Measurements from ENCODE around the gene PCARE.

Gene PCARE

DNA sequence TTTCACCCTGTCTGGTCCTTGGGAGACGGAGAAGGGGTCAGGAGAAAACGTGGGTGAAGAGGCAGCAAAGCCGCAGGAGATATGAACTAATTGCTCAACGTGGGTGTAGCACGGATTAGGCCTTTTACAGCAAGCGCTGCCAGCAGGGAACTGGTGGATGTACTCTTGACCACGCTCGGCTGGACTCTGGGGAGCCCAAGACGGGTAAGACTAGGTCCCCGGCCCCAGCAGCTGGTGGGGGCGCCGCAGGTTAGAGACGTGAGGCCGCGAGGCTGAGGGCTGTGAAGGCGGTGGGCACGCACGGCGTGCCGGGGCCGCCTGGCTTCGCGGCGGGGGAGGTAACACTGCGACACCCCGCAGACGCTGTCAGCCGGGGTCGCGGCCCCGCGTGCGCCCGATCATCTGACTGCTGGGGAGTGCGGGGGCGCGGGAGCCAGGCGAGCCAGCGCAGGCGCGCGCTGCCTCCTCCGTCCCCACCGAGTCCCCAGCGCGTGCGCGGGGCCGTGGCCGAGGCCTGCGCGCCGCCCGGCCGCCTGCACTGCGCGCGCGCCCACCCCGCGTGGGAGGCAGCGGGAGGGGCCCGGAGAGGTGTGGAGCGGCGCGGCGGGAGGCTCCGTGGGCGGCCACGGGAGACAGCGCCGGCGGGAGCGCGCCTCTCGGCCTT lies 40.8 kb upstream of the PCARE start, which contains the start of gene CLIP4:
Gene CLIP4, plus strand, starts transcription at position 470 of the 664 bp plus-strand sequence. CDS start 5,974 bp downstream, outside the sequence.
- DNase-seq (ENCODE audit: low read depth): peak; percentile 70
- TF ChIP-seq, protein P1, sequence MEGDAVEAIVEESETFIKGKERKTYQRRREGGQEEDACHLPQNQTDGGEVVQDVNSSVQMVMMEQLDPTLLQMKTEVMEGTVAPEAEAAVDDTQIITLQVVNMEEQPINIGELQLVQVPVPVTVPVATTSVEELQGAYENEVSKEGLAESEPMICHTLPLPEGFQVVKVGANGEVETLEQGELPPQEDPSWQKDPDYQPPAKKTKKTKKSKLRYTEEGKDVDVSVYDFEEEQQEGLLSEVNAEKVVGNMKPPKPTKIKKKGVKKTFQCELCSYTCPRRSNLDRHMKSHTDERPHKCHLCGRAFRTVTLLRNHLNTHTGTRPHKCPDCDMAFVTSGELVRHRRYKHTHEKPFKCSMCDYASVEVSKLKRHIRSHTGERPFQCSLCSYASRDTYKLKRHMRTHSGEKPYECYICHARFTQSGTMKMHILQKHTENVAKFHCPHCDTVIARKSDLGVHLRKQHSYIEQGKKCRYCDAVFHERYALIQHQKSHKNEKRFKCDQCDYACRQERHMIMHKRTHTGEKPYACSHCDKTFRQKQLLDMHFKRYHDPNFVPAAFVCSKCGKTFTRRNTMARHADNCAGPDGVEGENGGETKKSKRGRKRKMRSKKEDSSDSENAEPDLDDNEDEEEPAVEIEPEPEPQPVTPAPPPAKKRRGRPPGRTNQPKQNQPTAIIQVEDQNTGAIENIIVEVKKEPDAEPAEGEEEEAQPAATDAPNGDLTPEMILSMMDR (IDR thresholded peaks at IDR 0.05; ENCODE audit: insufficient read depth, low read depth, low read length, missing control alignments): no peak
- peak within 1 kb of the TSS; percentile 71 for H3K4me3 ChIP-seq (ENCODE audit: low read depth, low read length)

DNA sequence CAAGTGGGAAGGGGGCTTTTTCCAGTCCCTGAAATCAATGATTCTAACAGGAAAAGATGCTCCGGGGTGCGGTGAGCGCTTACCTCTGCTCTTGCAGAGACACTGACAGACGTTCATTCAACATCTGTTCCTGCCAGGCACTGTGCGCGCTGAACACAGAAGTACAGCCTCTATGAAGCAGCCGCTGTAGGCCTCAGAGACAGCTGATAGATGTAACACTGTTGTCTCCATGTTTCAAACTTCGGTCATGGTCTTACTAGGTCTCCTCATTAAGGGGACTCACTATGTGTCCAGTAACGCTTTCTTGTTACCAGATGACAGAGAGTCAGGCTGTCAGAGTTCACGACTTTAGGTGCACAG lies 40.2 kb upstream of the PCARE start:
- peak; percentile 5 for DNase-seq (ENCODE audit: low read depth)
- peak overlapping the region; percentile 55 for H3K4me3 ChIP-seq (ENCODE audit: low read depth, low read length)
- TF ChIP-seq, protein P1 (IDR thresholded peaks at IDR 0.05; ENCODE audit: insufficient read depth, low read depth, low read length, missing control alignments): no peak

DNA sequence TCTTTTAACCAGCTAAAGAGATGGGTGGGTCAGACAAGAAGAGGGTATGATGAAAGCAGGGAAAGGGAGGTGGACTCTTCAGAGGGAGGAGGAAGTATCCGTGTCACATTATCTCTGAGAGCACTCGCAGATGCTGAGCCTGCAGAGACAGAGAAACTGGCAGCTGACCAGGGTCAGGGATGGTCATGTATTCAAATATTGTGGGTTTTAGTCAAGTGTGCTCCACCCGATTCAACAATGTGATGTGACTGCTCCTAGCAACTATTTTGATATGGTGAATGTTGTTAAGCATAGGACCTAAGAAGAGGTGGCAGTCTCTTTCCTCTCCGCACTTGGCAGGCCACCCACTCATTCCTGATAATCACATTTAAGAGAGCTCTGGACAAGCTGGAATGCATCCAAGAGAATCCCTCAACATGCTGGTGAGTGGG lies 39.6 kb upstream of the PCARE start:
- peak; percentile 77 for DNase-seq (ENCODE audit: low read depth)
- TF ChIP-seq, protein P1 (IDR thresholded peaks at IDR 0.05; ENCODE audit: insufficient read depth, low read depth, low read length, missing control alignments): no peak
- H3K4me3 ChIP-seq (ENCODE audit: low read depth, low read length): no peak overlapping the region

DNA sequence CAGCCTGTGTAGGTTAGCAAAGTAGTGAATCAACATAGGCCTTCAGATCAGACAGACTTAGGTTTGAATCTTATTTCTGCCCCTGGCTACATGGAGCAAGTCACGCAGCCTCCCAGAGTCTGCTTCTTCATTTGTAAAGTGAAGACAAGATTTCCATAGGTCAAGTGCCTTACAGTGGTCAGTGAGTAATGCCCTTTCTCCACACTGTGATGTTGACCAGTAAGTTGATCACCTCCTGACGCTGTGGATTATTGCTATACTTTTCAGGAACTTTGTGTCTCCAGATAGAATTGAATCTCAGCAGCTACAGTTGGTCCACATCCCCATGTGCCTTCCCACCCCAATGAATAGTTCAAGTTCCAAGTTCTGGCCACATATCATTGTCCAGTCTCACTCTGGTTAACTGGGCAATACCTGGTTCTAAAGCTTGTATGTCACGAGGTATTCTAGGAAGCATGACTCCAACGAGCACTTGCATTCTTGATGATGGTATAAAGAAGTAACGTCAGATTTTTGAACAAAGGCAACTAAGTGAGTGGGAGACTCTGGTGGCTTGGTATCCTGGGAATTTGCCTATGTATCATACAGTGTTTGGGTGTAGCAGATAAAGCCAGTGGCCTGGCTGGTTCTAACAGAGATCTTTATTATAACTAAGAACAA lies 38.8 kb upstream of the PCARE start:
- no peak for DNase-seq (ENCODE audit: low read depth)
- TF ChIP-seq, protein P1 (IDR thresholded peaks at IDR 0.05; ENCODE audit: insufficient read depth, low read depth, low read length, missing control alignments): no peak
- H3K4me3 ChIP-seq (ENCODE audit: low read depth, low read length): no peak overlapping the region

DNA sequence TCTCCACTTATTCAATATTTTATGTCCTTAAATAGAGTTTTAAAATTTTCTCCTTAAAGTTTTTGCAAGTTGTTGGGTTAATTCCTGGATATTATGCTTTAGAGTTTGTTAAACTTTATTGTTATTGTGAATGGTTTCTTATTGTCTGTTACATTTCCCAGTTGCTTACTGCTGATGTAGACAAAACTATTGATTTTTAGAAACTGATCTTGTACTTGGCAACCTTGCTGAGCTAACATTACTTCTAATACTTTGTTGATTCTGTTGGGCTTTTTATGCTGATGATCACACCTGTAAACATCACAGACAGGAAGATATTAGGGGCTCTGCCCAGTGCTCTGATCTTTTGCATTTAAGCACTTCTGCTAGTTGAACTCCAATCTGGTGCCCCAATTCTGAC lies 38.1 kb upstream of the PCARE start:
- no peak overlapping the region for H3K4me3 ChIP-seq (ENCODE audit: low read depth, low read length)
- no peak for DNase-seq (ENCODE audit: low read depth)
- TF ChIP-seq, protein P1 (IDR thresholded peaks at IDR 0.05; ENCODE audit: insufficient read depth, low read depth, low read length, missing control alignments): no peak

DNA sequence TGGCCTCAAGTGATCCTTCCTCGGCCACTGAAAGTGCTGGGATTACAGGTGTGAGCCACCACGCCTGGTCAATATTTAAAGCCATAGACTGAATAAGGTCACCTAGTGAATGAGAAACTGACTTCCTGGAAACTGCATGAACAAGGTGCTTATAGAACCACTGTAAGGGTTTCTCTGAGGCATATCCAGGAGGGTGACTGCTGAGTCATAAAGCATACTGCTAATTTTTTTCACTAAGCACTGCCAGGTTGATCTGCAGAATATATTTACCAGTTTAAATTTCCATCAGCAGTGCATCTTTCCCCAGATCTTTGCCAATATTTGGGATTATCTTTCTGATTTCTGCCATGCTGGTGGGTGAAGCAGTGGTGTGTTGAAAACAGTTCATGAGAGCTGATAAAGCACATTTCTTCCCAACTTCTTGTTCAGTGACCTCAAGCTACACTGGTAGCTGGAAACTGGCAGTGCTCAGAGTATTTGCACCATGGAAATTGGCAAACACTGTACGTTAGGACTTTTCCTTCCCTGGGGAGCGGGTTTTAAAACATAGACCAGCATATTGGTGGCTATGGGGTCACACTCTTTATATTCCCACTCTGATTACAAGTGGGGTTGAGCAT lies 36.7 kb upstream of the PCARE start:
- DNase-seq (ENCODE audit: low read depth): peak; percentile 77
- TF ChIP-seq, protein P1 (IDR thresholded peaks at IDR 0.05; ENCODE audit: insufficient read depth, low read depth, low read length, missing control alignments): no peak
- no peak overlapping the region for H3K4me3 ChIP-seq (ENCODE audit: low read depth, low read length)

Data from GM12865 (cell line).